Cerebellar cortex (tissue), 1 donor: Measurements from ENCODE around the gene DIO3.

Source experiments
- DNase-seq: peaks from one replicate; pipeline ENCODE4 v3.0.0-alpha.2; 2015; ENCODE audit warnings: low spot score

DIO3 gene

DNA sequence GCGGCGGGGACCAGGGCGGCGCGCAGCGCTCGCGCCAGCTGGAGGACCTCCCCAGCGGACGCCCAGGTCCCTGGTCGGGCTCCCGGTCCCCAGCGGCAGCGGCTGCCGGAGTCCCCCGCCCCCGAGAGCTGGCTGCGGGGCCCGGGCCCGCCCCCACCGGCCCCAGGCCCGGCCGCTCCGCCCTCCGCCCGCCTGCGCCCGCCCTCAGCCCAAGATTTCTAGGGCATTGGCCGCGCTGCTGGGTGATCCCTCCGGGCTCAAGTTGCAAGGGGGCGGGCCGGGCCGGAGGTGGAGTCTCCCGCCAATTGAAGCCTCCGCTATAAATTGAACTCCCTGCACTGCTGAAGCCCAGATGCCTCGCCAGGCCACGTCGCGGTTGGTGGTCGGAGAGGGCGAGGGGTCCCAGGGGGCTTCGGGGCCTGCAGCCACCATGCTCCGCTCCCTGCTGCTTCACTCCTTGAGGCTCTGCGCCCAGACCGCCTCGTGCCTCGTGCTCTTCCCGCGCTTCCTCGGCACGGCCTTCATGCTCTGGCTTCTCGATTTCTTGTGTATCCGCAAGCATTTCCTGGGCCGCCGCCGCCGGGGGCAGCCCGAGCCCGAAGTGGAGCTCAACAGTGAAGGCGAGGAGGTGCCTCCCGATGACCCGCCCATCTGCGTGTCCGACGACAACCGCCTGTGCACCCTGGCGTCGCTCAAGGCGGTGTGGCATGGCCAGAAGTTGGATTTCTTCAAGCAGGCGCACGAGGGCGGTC is at the start of gene DIO3:
Gene DIO3, plus strand, starts transcription at position 351 of the 752 bp plus-strand sequence.
- DNase-seq = no peak

DNA sequence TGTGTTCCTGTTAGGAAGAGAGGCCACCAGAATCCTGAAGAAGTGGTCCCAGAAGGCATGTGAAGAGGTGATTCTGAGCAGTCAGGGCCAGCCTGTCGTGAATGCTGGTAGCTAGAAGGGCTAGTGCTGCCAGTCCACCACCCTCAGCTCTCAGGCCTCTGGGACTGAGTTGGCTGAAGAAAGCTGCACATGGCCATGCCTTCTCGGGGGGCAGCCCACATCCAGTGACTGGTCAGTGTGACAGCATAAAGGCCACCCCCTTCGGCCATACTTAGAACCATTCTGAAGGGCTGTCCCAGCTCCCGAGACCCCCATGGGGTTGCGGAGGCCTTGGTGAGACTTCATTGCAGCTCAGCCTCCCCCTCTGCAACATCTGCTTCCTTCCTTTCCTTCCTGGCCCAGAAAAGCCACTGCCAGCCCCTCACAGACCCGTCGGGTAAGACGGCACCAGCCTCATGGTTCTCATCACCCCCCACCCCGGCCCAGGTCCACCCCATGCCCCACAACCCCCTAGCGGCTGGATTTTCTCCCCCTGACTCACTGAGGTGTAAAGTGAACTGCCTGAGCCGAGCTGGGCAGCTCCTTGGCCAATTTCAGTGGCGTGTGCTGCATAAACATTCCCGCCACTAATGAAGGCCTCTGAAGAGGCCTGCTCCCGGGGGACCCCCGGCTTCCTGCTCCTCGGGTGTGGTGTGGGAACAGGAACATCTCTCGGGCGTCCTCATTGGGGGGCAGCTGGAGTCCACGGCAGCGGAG is 49.5 kb upstream of the DIO3 start:
- DNase-seq = no peak

DNA sequence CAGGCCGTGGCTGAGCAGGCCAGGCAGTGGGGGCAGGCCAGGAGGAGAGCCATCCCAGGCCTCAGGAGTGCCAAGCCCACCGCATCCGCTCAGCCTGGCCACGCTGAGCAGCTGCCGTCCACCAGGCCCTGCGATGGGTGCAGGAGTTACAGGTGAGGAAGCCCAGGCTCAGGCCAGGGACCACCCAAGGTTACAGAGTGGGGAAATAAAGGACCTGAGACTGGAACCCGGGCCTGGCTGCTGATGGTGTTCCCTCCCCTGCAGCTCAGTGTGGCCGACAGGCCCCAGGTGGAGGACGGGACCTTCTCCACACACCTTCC is 49.0 kb upstream of the DIO3 start:
- no peak for DNase-seq

GRCh38 chr14:101514136-101514535 is 47.2 kb upstream of the DIO3 start:
- no peak for DNase-seq

DNA sequence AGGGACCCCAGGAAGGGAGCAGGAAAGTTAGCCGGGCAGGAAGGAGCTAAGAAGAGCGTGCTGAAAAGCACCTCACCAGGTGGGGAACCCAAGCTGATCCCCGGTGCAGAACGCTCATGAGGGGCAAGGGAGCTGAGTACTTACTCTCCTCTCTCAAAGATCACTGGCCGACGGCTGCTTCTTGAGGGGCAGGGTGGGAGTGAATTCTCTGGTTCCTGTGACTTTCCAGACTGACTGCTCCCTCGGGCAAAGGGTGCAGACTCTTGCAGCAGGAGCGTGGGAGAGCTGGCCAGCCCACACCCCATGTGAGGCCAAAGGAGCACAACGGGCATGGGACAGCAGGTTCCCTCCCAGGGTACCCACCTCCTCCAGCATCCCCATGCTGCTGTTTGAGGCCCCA is 44.9 kb upstream of the DIO3 start:
- no peak for DNase-seq

GRCh38 chr14:101518611-101519473 is 42.5 kb upstream of the DIO3 start:
- no peak for DNase-seq

- no peak for DNase-seq
Observed at GRCh38 chr14:101520621-101521472, 40.4 kb upstream of the DIO3 start.

DNA sequence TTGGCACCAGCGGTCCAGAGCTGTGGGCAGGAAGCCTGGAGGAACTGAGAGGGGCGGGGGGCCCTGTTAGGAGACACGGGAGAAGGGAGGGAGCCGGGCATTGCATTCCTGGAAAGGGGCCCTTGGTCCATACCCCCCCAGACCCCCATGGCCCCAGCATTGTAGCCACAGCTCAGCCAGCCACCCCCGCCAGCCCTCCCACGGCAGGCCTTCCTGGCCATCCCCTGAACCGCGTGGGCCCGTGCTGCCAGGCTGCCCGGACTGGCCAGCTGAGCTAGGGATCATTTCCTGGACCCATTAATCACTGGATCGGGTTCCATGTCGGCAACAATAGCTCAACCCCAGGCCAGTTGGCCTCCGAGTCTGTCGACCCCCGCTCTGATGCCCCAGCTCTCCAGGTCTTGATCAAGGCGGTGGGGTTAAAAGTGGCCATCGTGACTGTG is 39.8 kb upstream of the DIO3 start:
- DNase-seq = no peak

DNA sequence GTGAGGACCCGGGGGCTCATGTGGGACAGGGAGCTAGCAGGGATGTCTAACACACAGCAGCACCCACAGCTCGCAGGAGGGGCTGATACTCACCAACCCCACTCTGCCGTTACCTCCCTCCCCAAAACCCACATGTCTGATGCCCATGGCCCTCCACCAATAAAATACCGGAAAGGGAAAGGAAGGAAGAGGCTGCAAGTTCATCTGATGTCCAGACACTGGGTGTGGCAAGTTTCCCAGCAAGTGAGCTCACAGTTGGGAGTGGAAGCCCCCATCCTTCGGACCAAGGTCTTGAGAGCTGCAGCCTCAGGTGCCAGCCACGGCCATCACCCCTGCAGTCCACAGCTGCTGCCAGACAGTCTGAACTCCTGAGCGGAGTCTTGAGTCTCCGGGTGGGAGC is 39.3 kb upstream of the DIO3 start:
- DNase-seq = no peak

DNA sequence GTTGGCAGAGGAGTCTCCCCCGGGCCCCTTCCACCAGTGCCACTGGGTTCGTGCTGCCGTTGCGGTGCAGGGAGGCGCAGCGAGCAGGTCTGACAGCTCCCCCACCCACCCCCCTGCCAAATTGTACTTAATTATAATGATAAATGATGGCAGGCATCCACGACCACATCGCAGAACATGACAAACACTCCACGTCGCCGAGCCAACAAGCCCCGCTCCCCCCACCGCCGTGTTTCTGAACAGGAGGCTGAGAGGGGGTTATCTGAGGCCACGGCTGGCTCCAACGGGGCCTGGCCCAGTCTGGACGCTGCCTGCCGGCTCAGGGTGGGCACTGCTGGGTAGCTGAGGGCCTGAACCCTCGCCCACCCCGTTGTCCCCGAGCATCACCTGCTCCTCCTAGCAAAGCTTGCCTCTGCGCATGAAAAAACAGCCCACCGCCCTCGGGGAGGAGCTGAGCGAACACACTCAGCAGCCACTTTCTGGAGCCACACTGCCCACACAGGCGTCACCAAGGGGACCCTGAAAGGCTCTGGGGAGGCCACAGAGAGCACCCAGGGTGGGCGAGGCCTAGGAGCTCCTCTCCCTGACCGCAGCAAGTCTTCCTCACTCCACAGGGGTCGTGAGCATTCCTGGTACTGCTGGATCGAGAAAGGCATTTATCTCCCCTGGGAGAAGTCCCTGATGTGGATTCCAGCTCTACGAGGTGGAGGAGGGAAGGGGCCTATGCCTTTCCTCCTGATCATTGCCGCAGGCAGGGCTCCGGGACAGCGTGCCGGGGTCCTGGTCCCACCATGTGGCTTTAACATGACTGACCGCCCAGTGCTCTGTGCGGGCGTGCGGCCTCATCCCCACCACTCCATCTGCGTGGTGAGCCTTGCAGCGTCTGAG is 35.4 kb upstream of the DIO3 start:
- no peak for DNase-seq

- no peak for DNase-seq
Observed at GRCh38 chr14:101527987-101528386, 33.3 kb upstream of the DIO3 start.

GRCh38 chr14:101529079-101529478 is 32.2 kb upstream of the DIO3 start:
- DNase-seq = no peak

DNA sequence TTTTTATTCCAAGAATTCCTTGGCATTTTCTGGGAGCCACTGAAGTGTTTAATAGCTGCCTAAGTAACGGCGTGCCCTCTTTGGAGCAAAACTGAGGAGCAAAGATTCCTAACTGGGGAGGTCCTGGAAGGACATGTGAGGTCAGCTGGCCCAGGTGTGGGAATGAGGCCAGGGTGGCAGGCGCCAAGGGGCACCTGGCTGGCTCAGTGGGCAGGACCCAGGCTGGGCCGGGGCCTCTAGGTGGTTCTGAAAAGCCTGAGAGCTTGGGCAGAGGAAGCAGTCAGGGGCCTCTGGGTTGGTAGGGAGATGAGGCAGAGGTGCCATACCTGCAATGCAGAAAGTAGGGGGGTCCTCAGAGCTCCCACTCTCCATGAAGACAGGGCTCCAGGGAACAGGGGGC is 27.1 kb upstream of the DIO3 start:
- DNase-seq = no peak

- DNase-seq = no peak
Observed at GRCh38 chr14:101535232-101535631, 26.1 kb upstream of the DIO3 start.

DNA sequence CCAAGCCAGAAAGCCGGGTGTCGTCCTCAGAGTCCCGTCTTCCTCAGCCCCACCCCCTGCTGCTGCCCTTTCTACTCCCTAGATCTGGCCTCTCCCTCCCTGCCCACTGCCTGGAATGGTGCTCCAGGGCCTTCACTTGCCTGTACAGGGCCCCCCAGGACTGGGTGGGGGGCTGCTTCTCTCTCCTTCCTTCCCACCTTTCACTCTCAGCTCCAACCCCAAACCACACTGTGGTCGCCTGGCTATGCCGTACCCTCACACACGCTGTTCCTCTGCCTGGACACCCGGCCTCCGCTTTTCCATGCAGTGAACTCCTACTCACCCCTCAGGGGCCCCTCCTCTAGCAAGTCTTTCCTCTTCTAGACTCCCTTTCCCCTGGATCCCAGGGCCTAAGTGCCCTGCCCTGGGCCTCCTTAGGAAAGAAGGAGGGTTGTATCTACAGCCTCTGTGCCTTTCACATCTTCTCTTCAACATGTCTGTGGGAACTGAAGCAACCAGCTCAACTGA is 25.5 kb upstream of the DIO3 start:
- no peak for DNase-seq

- DNase-seq = no peak
Observed at GRCh38 chr14:101537286-101537685, 24.0 kb upstream of the DIO3 start.

DNA sequence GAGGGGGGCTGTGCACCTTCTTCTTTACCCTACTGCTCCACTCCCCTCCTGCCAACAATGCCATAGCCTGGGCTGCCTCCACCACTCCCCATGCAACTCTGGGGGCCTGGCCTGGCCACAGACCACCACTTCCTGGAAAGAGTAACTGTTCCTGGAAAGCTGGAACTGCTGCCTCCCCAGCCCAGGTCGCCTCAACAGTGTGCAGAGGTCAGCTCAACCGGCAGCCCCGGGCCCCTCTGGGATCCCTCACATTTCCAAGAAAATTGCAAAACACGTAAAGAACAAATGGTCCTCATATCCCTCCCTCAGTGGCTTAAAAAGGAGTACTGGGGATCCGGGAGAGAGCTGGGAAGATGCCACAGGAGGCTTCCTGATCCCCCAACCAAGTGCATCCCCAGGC is 22.4 kb upstream of the DIO3 start:
- DNase-seq = no peak

GRCh38 chr14:101539880-101540279 is 21.4 kb upstream of the DIO3 start:
- no peak for DNase-seq

DNA sequence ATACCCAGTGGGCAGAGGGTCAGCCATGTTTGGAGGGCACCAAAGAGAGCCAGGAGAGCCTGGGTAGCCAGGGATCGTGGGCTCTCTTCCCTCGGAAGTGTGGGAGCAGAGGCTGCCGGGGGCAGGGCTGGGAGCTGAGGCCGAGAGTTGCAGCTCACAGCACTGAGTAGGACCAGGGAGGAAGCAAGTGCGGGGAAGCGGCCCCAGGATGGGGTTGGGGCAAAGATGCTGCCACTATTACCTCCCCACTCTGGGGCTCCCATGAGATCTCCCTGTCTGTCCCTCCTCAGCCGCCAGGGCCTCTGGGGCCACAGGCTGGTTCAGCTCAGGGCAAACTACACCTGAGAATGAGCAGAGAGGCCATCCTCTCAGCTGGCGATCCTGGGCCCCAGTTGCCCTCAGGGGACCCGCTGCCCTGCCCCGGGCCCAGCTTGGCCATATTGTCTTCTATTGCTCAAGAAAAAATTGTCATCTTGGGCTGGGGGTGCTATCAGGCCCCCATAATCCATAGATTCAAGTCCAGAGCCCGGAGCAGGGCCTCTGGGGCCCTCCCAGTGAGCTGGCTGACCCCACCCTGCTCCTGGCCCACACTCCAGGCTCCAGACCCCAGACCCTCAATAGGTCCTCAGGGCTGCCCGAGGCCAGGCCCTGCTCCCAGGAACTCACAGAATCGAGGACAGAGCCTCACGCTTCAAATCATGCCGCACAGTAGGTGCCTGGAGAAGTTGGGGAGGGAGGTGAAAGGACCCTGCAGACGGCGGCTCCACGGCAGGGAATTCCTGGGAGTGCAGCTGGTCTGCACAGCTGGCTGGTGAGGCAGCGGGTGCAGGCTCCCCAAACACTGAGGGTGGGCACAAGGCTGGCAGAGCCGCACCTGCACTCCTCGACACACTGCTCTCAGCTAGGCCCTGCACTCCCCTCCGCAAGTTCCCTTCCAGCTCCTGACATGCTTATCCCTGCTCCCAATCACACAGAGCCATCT is 20.5 kb upstream of the DIO3 start:
- no peak for DNase-seq
